Mucosa of descending colon (tissue), 3 donors: Measurements from ENCODE around the gene WDR70. TPM values are rescaled to one million over a fixed set of nuclear protein-coding genes. Genes with fewer than 3 reads are reported as not detected.

Experiments used
- ATAC-seq: fragments of 200-7000 bp; cut with Tn5 transposase; one replicate; pipeline ENCODE4 v1.9.1; 2020; ENCODE audit warnings: mild to moderate bottlenecking, moderate library complexity
- DNase-seq, 3 donors: peaks; one replicate each; pipeline ENCODE4 v3.0.0-alpha.2; 2020
- H3K36me3 ChIP-seq: fragments of 200-600 bp; one replicate; pipeline ENCODE4 v1.8.0; 2021; ENCODE audit warnings: low read depth, mild to moderate bottlenecking
- H3K4me1 ChIP-seq: fragments of 200-600 bp; one replicate; pipeline ENCODE4 v1.8.0; 2021; ENCODE audit warnings: low read depth, mild to moderate bottlenecking
- H3K4me3 ChIP-seq: fragments of 200-600 bp; one replicate; pipeline ENCODE4 v1.8.0; 2021; ENCODE audit warnings: mild to moderate bottlenecking
- H3K9me3 ChIP-seq: fragments of 200-600 bp; one replicate; pipeline ENCODE4 v1.8.0; 2021; ENCODE audit warnings: mild to moderate bottlenecking
- intact Hi-C, 2 donors: fragments of 100-400 bp; cut with DNase I in 1 of 2; cut with micrococcal nuclease in 1 of 2; formaldehyde crosslinking; loops; one replicate each; pipeline versions ENCODE4 v1.11.0 to v1.11.1; 2022; cut with DNase I, micrococcal nuclease
- total RNA-seq, 3 donors: library from RNA; stranded (reverse); fragmentation: NEBNext Ultra II Directional in 2 of 3; extraction: Animal tissue kit (Norgen Biotek cat#: 25700) in 2 of 3; gene quantifications; one replicate each; pipeline versions ENCODE4 v1.2.1 to v1.2.4, GENCODE V29; 2021 to 2023
- TF ChIP-seq, protein P1 (sequence below): fragments of 200-600 bp; IDR thresholded peaks from one replicate; pipeline ENCODE4 v1.8.0; 2022; ENCODE audit warnings: antibody characterized with exemption, mild to moderate bottlenecking
- donor health status: DM: no; HTN: no; CAD: no; lungs with moderate emphysema.
- donor health status: DM: no; HTN: no; CAD: no.
- donor health status: DM: no; HTN: yes; CAD: no.

WDR70 gene
- total RNA-seq, 3 donors from 2014 or later = 19.5 to 42.5 (median 38.0) TPM

DNA sequence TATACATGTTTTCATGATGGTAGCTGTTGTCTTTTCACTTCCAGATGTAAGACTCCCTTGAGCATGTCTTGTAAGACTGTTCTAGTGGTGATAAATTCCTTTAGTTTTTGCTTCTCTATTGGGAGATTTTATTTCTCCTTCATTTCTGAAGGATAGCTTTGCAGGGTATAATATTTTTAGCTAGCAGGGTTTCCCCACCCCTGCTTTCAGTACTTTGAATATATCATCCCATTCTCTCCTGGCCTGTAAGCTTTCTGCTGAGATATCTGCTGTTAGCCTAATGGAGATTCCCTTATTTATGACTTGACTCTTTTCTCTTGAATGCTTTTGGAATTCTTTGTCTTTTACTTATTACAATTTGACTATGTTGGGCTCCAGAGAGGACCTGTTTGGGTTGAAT lies 249.8 kb downstream of the WDR70 start:
- Histone ChIP-seq H3K4me1 (no peaks in the 10 kb centered on the region), H3K9me3 (peaks cover 7% of the 10 kb centered on the region), H3K4me3 (no peak overlapping the region), H3K36me3 (no peaks in the 10 kb centered on the region)
- DNase-seq (no peak), ATAC-seq (no peak)
- intact Hi-C loops = no loop called here
- TF ChIP-seq, protein P1, sequence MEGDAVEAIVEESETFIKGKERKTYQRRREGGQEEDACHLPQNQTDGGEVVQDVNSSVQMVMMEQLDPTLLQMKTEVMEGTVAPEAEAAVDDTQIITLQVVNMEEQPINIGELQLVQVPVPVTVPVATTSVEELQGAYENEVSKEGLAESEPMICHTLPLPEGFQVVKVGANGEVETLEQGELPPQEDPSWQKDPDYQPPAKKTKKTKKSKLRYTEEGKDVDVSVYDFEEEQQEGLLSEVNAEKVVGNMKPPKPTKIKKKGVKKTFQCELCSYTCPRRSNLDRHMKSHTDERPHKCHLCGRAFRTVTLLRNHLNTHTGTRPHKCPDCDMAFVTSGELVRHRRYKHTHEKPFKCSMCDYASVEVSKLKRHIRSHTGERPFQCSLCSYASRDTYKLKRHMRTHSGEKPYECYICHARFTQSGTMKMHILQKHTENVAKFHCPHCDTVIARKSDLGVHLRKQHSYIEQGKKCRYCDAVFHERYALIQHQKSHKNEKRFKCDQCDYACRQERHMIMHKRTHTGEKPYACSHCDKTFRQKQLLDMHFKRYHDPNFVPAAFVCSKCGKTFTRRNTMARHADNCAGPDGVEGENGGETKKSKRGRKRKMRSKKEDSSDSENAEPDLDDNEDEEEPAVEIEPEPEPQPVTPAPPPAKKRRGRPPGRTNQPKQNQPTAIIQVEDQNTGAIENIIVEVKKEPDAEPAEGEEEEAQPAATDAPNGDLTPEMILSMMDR = no peak

DNA sequence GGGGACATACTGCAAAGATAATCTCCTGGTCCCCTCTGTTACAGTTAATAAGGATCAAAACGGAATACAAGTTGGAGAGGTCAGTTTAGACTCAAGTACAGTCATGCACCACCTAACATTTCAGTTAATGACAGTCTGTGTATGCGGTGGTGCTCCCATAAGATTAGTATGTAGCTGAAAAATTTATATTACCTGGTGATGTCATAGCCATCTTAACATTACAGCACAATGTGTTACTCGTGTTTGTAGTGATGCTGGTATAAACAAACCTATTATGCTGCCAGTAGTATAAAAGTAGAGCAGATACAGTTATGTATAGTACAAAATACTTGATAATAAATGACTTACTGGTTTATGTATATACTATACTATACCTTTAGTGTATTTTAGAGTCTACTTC lies 252.8 kb downstream of the WDR70 start:
- TF ChIP-seq, protein P1 = no peak
- Histone ChIP-seq H3K36me3 (no peaks in the 10 kb centered on the region), H3K9me3 (peaks cover 7% of the 10 kb centered on the region), H3K4me1 (no peaks in the 10 kb centered on the region), H3K4me3 (no peak overlapping the region)
- intact Hi-C loops = no loop called here
- ATAC-seq = no peak
- no peak for DNase-seq

DNA sequence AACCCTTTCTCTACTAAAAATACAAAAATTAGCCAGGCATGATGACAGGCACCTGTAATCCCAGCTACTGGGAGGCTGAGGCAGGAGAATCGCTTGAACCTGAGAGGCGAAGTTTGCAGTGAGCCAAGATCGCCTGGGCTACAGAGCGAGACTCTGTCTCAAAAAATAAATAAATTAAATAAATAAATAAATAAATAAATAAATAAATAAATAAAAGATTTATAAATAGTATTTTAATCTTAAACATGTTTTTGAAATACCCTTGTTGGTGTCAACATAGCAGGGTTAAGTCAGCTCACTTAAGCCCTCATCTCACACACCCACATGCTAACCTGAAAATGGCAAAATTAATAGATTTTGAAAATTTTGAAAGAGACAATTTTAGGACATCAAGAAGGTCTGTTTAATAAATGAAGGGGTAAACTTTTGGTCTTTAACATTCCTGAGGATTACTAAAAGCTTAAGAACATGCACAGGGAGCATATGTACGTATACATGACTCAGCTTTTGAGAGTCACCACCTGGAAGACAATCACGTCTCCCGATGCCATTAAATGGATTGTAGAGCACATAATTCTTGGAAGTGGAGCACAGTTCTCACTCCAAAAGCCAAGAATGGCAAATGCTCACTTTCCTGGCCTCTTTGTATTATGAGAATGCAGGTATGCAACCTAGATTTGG lies 258.2 kb downstream of the WDR70 start:
- intact Hi-C loops = no loop called here
- no peak for DNase-seq
- ATAC-seq = no peak
- Histone ChIP-seq H3K4me1 (no peaks in the 10 kb centered on the region), H3K36me3 (no peaks in the 10 kb centered on the region), H3K9me3 (no peaks in the 10 kb centered on the region), H3K4me3 (no peak overlapping the region)
- TF ChIP-seq, protein P1 = no peak

DNA sequence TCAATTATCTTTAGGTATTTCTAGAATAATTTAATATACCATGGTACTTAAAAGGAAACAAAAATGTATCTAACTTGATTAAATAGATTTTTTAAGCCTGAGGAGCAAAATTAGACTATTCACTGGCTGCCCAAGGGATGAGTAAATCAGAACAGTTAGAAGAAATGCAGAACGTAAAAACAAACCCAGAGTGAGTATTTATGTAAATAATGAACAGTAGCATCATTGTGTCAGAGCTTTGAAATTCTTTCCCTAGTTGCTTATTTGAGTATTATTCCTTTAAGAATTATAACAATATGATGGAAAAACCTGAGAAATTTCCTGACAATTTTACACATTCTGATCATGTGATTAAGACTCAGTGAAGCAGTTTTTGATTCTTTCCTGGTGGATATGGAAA lies 259.8 kb downstream of the WDR70 start:
- intact Hi-C loops = no loop called here
- no peak for DNase-seq
- no peaks in the 10 kb centered on the region for H3K36me3 ChIP-seq
- no peaks in the 10 kb centered on the region for H3K9me3 ChIP-seq
- H3K4me1 ChIP-seq = no peaks in the 10 kb centered on the region
- TF ChIP-seq, protein P1 = no peak
- ATAC-seq = no peak
- H3K4me3 ChIP-seq = no peak overlapping the region

DNA sequence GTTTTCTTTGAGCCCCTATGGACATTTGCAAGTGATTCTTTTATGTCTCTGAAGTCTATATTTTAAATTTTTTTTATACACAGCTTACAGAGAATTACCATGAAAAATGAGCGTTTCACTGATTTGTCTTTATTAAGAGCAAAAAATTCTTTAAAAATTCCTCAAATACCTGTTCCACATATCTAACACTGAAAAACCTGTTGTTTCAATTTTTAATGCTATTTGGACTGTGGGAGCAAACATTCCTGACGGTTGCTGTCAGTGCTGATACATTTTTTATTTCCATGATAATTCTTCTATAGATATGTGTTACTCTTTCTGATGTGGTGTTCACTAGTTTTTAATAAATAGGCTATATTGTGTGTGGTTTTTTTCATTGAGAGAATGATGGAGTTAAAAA lies 261.0 kb downstream of the WDR70 start:
- Histone ChIP-seq H3K4me3 (no peak overlapping the region), H3K4me1 (no peaks in the 10 kb centered on the region), H3K36me3 (no peaks in the 10 kb centered on the region), H3K9me3 (no peaks in the 10 kb centered on the region)
- ATAC-seq = no peak
- no peak for DNase-seq
- intact Hi-C loops = no loop called here
- TF ChIP-seq, protein P1 = no peak

DNA sequence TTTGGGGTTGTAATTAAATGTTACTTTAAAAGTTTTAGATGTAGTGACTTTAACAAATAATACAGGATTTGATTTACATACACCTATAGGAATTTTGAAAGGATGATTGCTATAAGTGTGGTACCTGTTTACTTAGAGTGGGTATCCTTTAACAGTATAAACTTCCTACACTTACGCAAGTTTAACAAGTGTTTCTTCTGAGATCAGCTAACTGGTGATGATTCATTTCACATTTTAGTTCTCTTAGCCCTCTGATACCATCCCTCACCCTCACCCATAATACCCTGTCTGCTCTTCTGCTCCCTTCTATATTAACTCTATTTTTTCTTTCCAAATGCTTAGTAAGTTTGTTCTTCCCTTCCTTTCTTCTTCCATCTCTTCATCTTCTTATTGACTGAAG lies 262.8 kb downstream of the WDR70 start:
- TF ChIP-seq, protein P1 = no peak
- Histone ChIP-seq H3K4me1 (no peaks in the 10 kb centered on the region), H3K9me3 (no peaks in the 10 kb centered on the region), H3K4me3 (no peak overlapping the region), H3K36me3 (no peaks in the 10 kb centered on the region)
- no peak for DNase-seq
- intact Hi-C loops = no loop called here
- ATAC-seq = no peak
